ENCODE results near the gene SURF4. TPM values are rescaled to one million over a fixed set of nuclear protein-coding genes. Genes with fewer than 3 reads are reported as not detected.

The SURF4 gene
- 43.8 and 44.1 TPM in 2 replicates for total RNA-seq
- 38.8 TPM for total RNA-seq (2013)
- 34.7 and 44.9 TPM in 2 replicates for polyA plus RNA-seq
- polyA minus RNA-seq, result 62.8 and 66.9 TPM in 2 replicates

DNA sequence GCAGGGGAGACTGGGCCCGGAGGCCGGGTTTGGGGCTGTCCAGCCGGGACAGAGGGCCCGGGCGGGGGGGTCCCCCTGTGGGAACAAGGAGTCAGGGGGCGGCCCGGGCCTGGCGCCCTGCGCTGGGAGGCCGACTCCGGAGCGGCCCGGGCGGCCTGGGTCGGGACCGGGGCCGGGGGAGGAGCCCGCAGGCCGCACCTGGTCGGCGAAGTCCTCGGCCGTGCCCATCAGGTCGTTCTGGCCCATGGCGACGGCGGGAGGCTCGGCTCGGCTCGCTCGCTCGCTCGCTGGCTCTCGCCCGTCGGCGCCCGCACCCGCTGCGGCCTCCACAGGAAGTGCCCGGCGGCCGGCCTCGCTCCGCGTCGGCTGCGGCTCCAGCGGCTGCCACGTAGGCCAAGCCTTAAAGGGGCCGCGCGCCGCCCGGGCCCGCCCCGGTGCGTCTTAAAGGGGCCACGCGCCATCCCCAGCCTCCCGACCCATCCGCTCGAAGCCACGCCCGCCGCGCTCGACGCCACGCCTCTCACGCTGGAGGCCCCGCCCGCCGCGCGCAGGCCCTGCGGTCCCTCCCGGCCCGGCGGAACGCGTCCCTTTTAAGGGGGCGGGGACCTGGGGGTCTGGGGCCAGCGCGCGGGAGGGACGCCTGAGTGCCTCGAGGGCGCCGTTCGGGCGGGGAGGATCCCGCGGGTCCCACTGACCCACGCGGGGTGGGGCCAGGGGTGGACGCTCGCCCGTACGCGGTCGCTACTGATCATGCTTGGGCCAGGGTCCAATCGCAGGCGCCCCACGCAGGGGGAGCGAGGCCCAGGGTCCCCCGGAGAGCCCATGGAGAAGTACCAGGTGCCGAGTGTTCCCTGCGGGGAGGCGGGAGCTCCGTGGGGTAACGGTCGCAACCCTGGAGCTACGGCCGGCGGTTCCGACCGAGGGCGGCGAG is at the start of gene SURF4, which contains the start of gene STKLD1:
TSS of gene SURF4 (minus strand) at position 337 of the 931 bp plus-strand sequence. CDS start at position 246, 91 bp downstream.
TSS of gene STKLD1 (plus strand) at position 643 of the 931 bp plus-strand sequence. CDS start at position 751, 108 bp downstream.
- H3K9me3 Mint-ChIP-seq (ENCODE audit: insufficient read depth), result no peaks in the 10 kb centered on the region
- peak; percentile 97 for ATAC-seq (ENCODE audit: low read depth)
- H3K27me3 Mint-ChIP-seq, result no peaks in the 10 kb centered on the region
- H3K4me2 ChIP-seq (replicated peaks; ENCODE audit: low read depth, low read length, poor library complexity, severe bottlenecking), result peak within 1 kb of the TSS; percentile 85
- peak within 1 kb of the TSS; percentile 84 for H3K27ac Mint-ChIP-seq
- H3K9ac ChIP-seq (ENCODE audit: low read length), result peak within 1 kb of the TSS; percentile 84
- no peaks in the 10 kb centered on the region for H3K27me3 ChIP-seq (replicated peaks in 1 of 4; ENCODE audit: control extremely low read depth in 1 of 4, control insufficient read depth in 3 of 4, insufficient read depth in 4 of 4, low read length in 3 of 4)
- peak within 1 kb of the TSS; percentile 39 to 78 (median 66) for H3K4me3 ChIP-seq (ENCODE audit: control extremely low read depth in 1 of 5, extremely low read depth in 1 of 5, insufficient read depth in 1 of 5, low read depth in 2 of 5, low read length in 4 of 5)
- H3K4me1 ChIP-seq (ENCODE audit: control insufficient read depth in 2 of 2, insufficient read depth in 2 of 2, low read length in 2 of 2), result peaks cover 25 to 40% of the 10 kb centered on the region in 2 donors
- no peaks in the 10 kb centered on the region for H3K9me3 ChIP-seq (ENCODE audit: control extremely low read depth in 1 of 3, control insufficient read depth in 2 of 3, insufficient read depth in 1 of 3, low read length in 2 of 3)
- POLR2A ChIA-PET, result interaction anchor here (0.6 to 1.2 kb wide), 4 partner anchors 20 to 103 kb away, joined by 3 to 6 read pairs (median 4); partner anchors contain the start of genes MED22, RPL7A, SLC2A6 and SURF1
- peaks cover 0 to 11% of the 10 kb centered on the region in 2 experiments for H3K36me3 ChIP-seq (replicated peaks in 1 of 2; ENCODE audit: control extremely low read depth in 1 of 2, control insufficient read depth in 1 of 2, extremely low read depth in 1 of 2, insufficient read depth in 2 of 2, low read length in 1 of 2)
- under 1% methylated on average over 120 of the region's 120 CpGs for WGBS (ENCODE audit: insufficient coverage)
- H4K20me1 ChIP-seq (ENCODE audit: control insufficient read depth, insufficient read depth, low read length, poor library complexity, severe bottlenecking), result peaks cover 45% of the 10 kb centered on the region
- peak within 1 kb of the TSS; percentile 18 to 91 for H3K27ac ChIP-seq (ENCODE audit: low read length in 2 of 2)
- DNase-seq, result peak; percentile 95
- no peak for TF ChIP-seq EZH2 (IDR thresholded peaks at IDR 0.05; ENCODE audit: borderline replicate concordance, insufficient read depth, low read depth, low read length, poor library complexity, severe bottlenecking)
- TF ChIP-seq, protein P1, sequence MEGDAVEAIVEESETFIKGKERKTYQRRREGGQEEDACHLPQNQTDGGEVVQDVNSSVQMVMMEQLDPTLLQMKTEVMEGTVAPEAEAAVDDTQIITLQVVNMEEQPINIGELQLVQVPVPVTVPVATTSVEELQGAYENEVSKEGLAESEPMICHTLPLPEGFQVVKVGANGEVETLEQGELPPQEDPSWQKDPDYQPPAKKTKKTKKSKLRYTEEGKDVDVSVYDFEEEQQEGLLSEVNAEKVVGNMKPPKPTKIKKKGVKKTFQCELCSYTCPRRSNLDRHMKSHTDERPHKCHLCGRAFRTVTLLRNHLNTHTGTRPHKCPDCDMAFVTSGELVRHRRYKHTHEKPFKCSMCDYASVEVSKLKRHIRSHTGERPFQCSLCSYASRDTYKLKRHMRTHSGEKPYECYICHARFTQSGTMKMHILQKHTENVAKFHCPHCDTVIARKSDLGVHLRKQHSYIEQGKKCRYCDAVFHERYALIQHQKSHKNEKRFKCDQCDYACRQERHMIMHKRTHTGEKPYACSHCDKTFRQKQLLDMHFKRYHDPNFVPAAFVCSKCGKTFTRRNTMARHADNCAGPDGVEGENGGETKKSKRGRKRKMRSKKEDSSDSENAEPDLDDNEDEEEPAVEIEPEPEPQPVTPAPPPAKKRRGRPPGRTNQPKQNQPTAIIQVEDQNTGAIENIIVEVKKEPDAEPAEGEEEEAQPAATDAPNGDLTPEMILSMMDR (IDR thresholded peaks at IDR 0.05), result no peak
- H2AFZ ChIP-seq (ENCODE audit: insufficient read depth, low read depth, low read length, poor library complexity, severe bottlenecking), result peak within 1 kb of the TSS; percentile 91
- H3K4me1 Mint-ChIP-seq, result peaks cover 33% of the 10 kb centered on the region
- intact Hi-C loops (cut with micrococcal nuclease), result loop anchor here (1.0 to 2.0 kb wide), 7 partner anchors 20 to 649 kb away; partner anchors contain the start of genes BRD3OS, GTF3C5, MED22 and RPL7A
- peaks cover 48% of the 10 kb centered on the region for H3K79me2 ChIP-seq (ENCODE audit: control insufficient read depth, insufficient read depth, low read length)
- peak within 1 kb of the TSS; percentile 94 for H3K4me3 Mint-ChIP-seq
- CTCF ChIA-PET, result interaction anchor here (0.6 to 1.2 kb wide), 4 partner anchors 13 to 190 kb away, joined by 3 to 4 read pairs (median 3); no protein-coding TSS in a partner anchor
